GM18499 (cell line): ENCODE data around the gene GNA12.
"Not testable (repeated sequence)": the region's sequence is repeated elsewhere in the genome, so short reads cannot be mapped to it uniquely, and the experiment has no call there.

ENCODE experiments used
- ATAC-seq: cut with Tn5 transposase; IDR thresholded peaks from one replicate; pipeline ENCODE4 v1.9.1; 2021; ENCODE audit warnings: moderate number of reproducible peaks; ENCODE audit not compliant: insufficient read depth, unreplicated experiment

GNA12 gene

GRCh38 chr7:2864999-2865670 lies 21.0 kb upstream of the GNA12 start:
- no peak for ATAC-seq

GRCh38 chr7:2864204-2864985 lies 20.3 kb upstream of the GNA12 start:
- no peak for ATAC-seq

- ATAC-seq, result peak; percentile 90
These were observed 19.5 kb upstream of the GNA12 start for GRCh38 chr7:2863461-2864066.

DNA sequence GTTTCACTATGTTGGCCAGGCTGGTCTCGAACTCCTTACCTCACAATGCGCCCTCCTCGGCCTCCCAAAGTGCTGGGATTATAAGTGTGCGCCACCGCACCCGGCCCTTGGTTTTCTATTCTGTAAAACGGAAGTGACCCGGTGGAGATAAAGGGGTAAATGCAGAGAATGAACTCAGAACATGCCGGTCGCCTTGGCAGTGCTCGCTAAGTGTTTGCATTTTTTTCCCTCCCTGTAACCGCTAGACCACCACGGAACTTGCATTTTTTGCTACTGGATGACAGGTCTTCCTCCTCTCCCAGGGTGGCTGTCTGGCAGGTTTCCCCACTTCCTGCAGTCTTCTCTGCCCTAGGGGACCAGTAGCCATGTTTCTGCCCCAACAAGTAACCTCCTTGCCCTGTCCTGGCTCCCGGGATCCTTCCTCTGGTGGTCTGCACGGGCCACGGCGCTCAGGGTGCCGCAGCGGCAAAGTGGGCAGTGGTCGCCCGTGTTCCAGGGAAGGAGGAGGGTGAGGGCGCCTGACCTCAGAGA lies 18.8 kb upstream of the GNA12 start:
- ATAC-seq, result no peak

GRCh38 chr7:2861509-2861908 lies 17.4 kb upstream of the GNA12 start:
- ATAC-seq, result no peak

- ATAC-seq, result no peak
These were observed 16.6 kb upstream of the GNA12 start for GRCh38 chr7:2860627-2861133.

- ATAC-seq, result no peak
These were observed 15.8 kb upstream of the GNA12 start for GRCh38 chr7:2859952-2860351.

- no peak for ATAC-seq
These were observed 14.5 kb upstream of the GNA12 start for GRCh38 chr7:2858621-2859020.

GRCh38 chr7:2856388-2857169 lies 12.5 kb upstream of the GNA12 start:
- ATAC-seq, result no peak

GRCh38 chr7:2855386-2855785 lies 11.3 kb upstream of the GNA12 start:
- no peak for ATAC-seq

DNA sequence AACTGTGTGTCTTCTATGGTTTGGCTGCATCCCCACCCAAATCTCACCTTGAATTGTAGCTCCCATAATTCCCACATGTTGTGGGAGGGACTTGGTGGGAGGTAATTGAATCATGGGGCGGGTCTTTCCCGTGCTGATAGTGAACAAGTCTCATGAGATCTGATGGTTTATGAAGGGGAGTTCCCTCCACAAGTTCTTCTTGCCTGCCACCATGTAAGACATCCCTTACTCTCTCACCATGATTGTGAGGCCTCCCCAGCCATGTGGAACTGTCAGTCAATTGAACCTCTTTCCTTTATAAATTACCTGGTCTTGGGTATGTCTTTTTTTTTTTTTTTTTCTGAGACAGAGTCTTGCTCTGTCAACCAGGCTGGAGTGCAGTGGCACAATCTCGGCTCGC lies 9.4 kb upstream of the GNA12 start:
- not testable (repeated sequence) for ATAC-seq

DNA sequence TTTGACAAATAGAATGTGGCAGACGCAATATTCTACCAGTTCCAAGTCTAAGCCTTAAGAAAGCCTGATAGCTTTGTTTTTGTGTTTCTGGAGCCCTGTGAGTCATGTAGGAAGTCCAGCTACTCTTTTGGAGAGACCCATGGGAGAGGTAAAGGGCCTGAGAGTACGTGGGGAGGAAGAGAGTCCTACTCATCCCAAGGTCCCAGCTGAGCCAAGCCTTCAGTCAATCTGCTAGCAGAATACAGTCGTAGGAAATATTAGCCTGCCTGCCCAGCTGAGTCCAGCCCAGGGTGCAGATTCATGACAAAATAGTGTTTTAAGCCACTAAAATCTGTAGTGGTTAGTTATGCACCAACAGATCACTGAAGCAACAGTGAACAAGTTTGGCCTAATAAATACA lies 9.0 kb upstream of the GNA12 start:
- ATAC-seq, result no peak

DNA sequence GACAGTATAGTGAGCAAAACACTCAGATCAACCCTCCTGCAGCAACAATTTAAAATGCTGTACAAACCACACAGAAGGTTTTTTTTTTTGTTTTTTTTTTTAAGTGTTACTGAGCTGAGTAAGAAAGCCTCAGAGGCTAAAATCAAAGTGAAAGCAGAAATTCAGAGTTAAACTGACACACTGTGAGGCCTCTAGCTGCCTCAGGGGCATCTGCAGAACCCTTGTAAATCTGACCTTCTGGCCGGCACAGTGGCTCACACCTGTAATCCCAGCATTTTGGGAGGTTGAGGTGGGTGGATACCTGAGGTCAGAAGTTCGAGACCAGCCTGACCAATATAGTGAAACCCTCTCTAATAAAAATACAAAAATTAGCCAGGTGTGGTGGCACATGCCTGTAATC lies 7.4 kb upstream of the GNA12 start:
- ATAC-seq, result no peak

DNA sequence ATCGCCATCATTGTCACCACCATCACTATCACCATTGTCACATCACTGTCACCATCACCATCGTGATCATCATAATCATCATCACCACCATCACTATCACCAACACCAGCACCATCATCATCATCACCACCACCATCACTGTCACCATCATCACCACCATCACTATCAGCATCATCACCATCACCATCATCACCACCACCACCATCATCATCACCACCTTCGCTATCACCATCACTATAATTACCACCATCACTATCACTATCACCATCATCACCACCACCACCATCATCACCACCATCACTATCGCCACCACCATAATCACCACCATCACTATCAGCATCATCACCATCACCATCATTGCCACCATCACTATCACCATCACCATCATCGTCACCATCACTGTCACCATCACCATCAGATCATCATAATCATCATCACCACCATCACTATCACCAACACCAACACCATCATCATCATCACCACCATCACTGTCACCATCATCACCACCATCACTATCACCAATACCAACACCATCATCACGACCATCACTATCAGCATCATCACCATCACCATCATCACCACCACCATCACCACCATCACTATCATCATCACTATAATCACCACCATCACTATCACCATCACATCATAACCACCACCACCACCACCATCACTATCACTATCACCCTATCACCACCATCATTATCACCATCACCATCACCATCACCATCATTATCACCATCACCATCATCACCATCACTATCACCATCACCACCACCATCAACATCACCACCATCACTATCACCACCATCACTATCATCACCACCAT lies 6.0 kb upstream of the GNA12 start:
- ATAC-seq, result no peak

GRCh38 chr7:2845034-2845592 lies 1.0 kb upstream of the GNA12 start:
- no peak for ATAC-seq

GRCh38 chr7:2843711-2844152 lies 376 bp downstream of the GNA12 start:
- ATAC-seq, result no peak

GRCh38 chr7:2843191-2843685 lies 870 bp downstream of the GNA12 start:
- no peak for ATAC-seq

GRCh38 chr7:2841907-2842306 lies 2.2 kb downstream of the GNA12 start:
- ATAC-seq, result no peak

DNA sequence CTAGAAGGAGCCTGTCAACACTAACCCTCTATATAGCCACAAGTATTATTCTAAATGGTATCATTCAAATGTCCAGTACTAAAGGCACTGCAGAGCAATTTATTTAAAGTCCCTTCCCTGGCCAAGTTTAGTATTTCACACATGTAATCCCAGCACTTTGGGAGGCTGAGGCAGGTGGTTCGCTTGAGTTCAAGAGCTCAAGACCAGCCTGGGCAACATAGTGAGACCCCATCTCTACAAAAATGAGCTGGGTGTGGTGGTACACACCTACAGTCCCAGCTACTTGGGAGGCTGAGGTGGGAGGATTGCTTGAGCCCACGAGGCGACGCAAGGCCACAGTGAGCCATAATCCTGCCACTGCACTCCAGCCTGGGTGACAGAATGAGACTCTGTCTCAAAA lies 3.6 kb downstream of the GNA12 start:
- no peak for ATAC-seq
